DND-41 (cell line): ENCODE measurements around the gene ABCA12.

Experiments used
- ATAC-seq: fragments of 200-7000 bp; cut with Tn5 transposase; 3 replicates; pipeline ENCODE4 v1.9.1; 2021; ENCODE audit warnings: low read depth; ENCODE audit not compliant: insufficient read depth
- DNase-seq: peaks from one replicate; pipeline ENCODE4 v3.0.0-alpha.2; 2020
- H2AFZ ChIP-seq: 2 replicates; pipeline ENCODE4 v1.6.0; 2012; ENCODE audit warnings: low read depth, low read length
- H3K27ac ChIP-seq: 2 replicates; pipeline ENCODE4 v1.5.1; 2012; ENCODE audit warnings: low read length, inconsistent platforms
- H3K27me3 ChIP-seq: fragments of 200-600 bp; sonication (generic); 2 replicates; pipeline ENCODE4 v1.6.0; 2012; ENCODE audit warnings: low read length, mild to moderate bottlenecking, inconsistent platforms; ENCODE audit not compliant: insufficient read depth, poor library complexity
- H3K36me3 ChIP-seq: 2 replicates; pipeline ENCODE4 v1.5.1; 2012; ENCODE audit warnings: low read length, inconsistent platforms; ENCODE audit not compliant: insufficient read depth
- H3K4me1 ChIP-seq: 2 replicates; pipeline ENCODE4 v1.5.1; 2012; ENCODE audit warnings: mild to moderate bottlenecking, low read length; ENCODE audit not compliant: insufficient read depth
- H3K4me2 ChIP-seq: 2 replicates; pipeline ENCODE4 v1.6.0; 2012; ENCODE audit warnings: mild to moderate bottlenecking, moderate library complexity, low read length, inconsistent platforms; ENCODE audit not compliant: insufficient read depth
- H3K4me3 ChIP-seq, 2 experiments: fragments of 200-600 bp in 1 of 2; shearing (Covaris generic) in 1 of 2; 2 replicates each; pipeline ENCODE4 v1.5.1; 2012 to 2016; ENCODE audit warnings: inconsistent platforms in 2 of 2, low read length in 2 of 2, mild to moderate bottlenecking in 2 of 2, low read depth in 1 of 2, moderate library complexity in 1 of 2
- H3K79me2 ChIP-seq: 2 replicates; pipeline ENCODE4 v1.6.0; 2012; ENCODE audit warnings: low read length, inconsistent platforms; ENCODE audit not compliant: insufficient read depth
- H3K9ac ChIP-seq: 2 replicates; pipeline ENCODE4 v1.6.0; 2012; ENCODE audit warnings: low read depth, mild to moderate bottlenecking, inconsistent platforms, low read length, moderate library complexity
- H3K9me3 ChIP-seq: 2 replicates; pipeline ENCODE4 v1.5.1; 2012; ENCODE audit warnings: low read length, moderate library complexity, mild to moderate bottlenecking, inconsistent platforms; ENCODE audit not compliant: insufficient read depth, severe bottlenecking
- H4K20me1 ChIP-seq: 2 replicates; pipeline ENCODE4 v1.6.0; 2012; ENCODE audit warnings: low read length; ENCODE audit not compliant: insufficient read depth
- CTCF ChIP-seq: IDR thresholded peaks from 2 replicates; pipeline ENCODE4 v1.5.1; 2012; ENCODE audit warnings: borderline replicate concordance, low read length, moderate library complexity, mild to moderate bottlenecking; ENCODE audit not compliant: poor library complexity, severe bottlenecking; ENCODE audit errors: extremely low read depth
- EZH2 ChIP-seq: IDR thresholded peaks from 3 replicates; pipeline ENCODE4 v1.6.1; 2012; ENCODE audit warnings: borderline replicate concordance, low read depth, mild to moderate bottlenecking, moderate library complexity, low read length, inconsistent platforms; ENCODE audit not compliant: severe bottlenecking

The ABCA12 gene

GRCh38 chr2:215138479-215138878 lies at the start of gene ABCA12:
ABCA12 (minus strand) TSS chr2:215138626; CDS start chr2:215138208, 418 bp downstream.
- no peak within 1 kb of the TSS for H3K4me3 ChIP-seq
- no peaks in the 10 kb centered on the region for H4K20me1 ChIP-seq
- H3K4me1 ChIP-seq: peaks cover 30% of the 10 kb centered on the region
- H3K27ac ChIP-seq: peak within 1 kb of the TSS; percentile 30; the same call in 1 of the 2 replicates
- DNase-seq (no peak), ATAC-seq (no peak)
- H3K4me2 ChIP-seq: 0 out of 2 replicates have a peak within 1 kb of the TSS, but pooled peaks have one; percentile 25
- no peaks in the 10 kb centered on the region for H3K9me3 ChIP-seq
- H3K27me3 ChIP-seq: no peaks in the 10 kb centered on the region
- no peak within 1 kb of the TSS for H3K9ac ChIP-seq
- TF ChIP-seq CTCF: no peak
- no peak for TF ChIP-seq EZH2
- H3K79me2 ChIP-seq: no peaks in the 10 kb centered on the region
- no peaks in the 10 kb centered on the region for H3K36me3 ChIP-seq
- H2AFZ ChIP-seq: no peak within 1 kb of the TSS

GRCh38 chr2:215188078-215188477 lies 49.7 kb upstream of the ABCA12 start:
- Histone ChIP-seq H4K20me1 (no peaks in the 10 kb centered on the region), H3K36me3 (no peaks in the 10 kb centered on the region), H3K79me2 (no peaks in the 10 kb centered on the region), H3K4me2 (no peak overlapping the region), H3K27ac (no peak overlapping the region), H3K4me1 (peaks cover 2% of the 10 kb centered on the region; the same call in 1 of the 2 replicates), H3K9ac (no peak overlapping the region), H2AFZ (no peak overlapping the region), H3K27me3 (no peaks in the 10 kb centered on the region), H3K4me3 (no peak overlapping the region), H3K9me3 (no peaks in the 10 kb centered on the region)
- TF ChIP-seq CTCF (no peak), EZH2 (no peak)
- DNase-seq: no peak
- no peak for ATAC-seq

- no peak overlapping the region for H3K4me2 ChIP-seq
- H3K79me2 ChIP-seq: no peaks in the 10 kb centered on the region
- TF ChIP-seq CTCF: no peak
- no peak for TF ChIP-seq EZH2
- H3K27me3 ChIP-seq: no peaks in the 10 kb centered on the region
- no peaks in the 10 kb centered on the region for H3K36me3 ChIP-seq
- no peak overlapping the region for H3K27ac ChIP-seq
- no peaks in the 10 kb centered on the region for H4K20me1 ChIP-seq
- ATAC-seq: no peak
- DNase-seq: no peak
- H3K4me1 ChIP-seq: peaks cover under 1% of the 10 kb centered on the region; the same call in 1 of the 2 replicates
- no peak overlapping the region for H2AFZ ChIP-seq
- H3K4me3 ChIP-seq: no peak overlapping the region
- no peak overlapping the region for H3K9ac ChIP-seq
- no peaks in the 10 kb centered on the region for H3K9me3 ChIP-seq
Observed at GRCh38 chr2:215186021-215186420, 47.6 kb upstream of the ABCA12 start.

- ATAC-seq: no peak
Observed at GRCh38 chr2:215178121-215178520, 39.7 kb upstream of the ABCA12 start.

More at GRCh38 chr2:215178121-215178520, 39.7 kb upstream of the ABCA12 start:
- TF ChIP-seq CTCF (no peak), EZH2 (no peak)
- H2AFZ ChIP-seq: no peak overlapping the region
- no peaks in the 10 kb centered on the region for H3K79me2 ChIP-seq
- no peaks in the 10 kb centered on the region for H3K27me3 ChIP-seq
- no peak overlapping the region for H3K9ac ChIP-seq
- DNase-seq: no peak
- H4K20me1 ChIP-seq: no peaks in the 10 kb centered on the region
- no peak overlapping the region for H3K4me2 ChIP-seq
- no peaks in the 10 kb centered on the region for H3K4me1 ChIP-seq
- no peak overlapping the region for H3K27ac ChIP-seq
- H3K4me3 ChIP-seq: no peak overlapping the region
- H3K9me3 ChIP-seq: no peaks in the 10 kb centered on the region
- no peaks in the 10 kb centered on the region for H3K36me3 ChIP-seq
